ENCODE measurements around the gene LIX1L. TPM values are rescaled to one million over a fixed set of nuclear protein-coding genes. Genes with fewer than 3 reads are reported as not detected.

Gene LIX1L
- total RNA-seq, 1 donor from 2014 or later: 32.8 TPM

- Histone ChIP-seq H3K27ac (no peak overlapping the region), H3K4me3 (no peak overlapping the region), H3K36me3 (peaks cover 41% of the 10 kb centered on the region), H3K4me1 (peaks cover 4% of the 10 kb centered on the region), H3K9me3 (no peaks in the 10 kb centered on the region), H3K27me3 (no peaks in the 10 kb centered on the region)
- ATAC-seq (no peak), DNase-seq (no peak)
- no peak for TF ChIP-seq CTCF (IDR thresholded peaks at IDR 0.05)
- intact Hi-C loops (cut with DNase I): no loop called here
Measured at GRCh38 chr1:145946477-145946986, 11.3 kb downstream of the LIX1L start.

- H3K4me1 ChIP-seq: no peaks in the 10 kb centered on the region
- H3K27me3 ChIP-seq: no peaks in the 10 kb centered on the region
- TF ChIP-seq CTCF (IDR thresholded peaks at IDR 0.05): no peak
- H3K9me3 ChIP-seq: no peaks in the 10 kb centered on the region
- no peak overlapping the region for H3K27ac ChIP-seq
- peaks cover 40% of the 10 kb centered on the region for H3K36me3 ChIP-seq
- ATAC-seq (no peak), DNase-seq (no peak)
- H3K4me3 ChIP-seq: no peak overlapping the region
- intact Hi-C loops (cut with DNase I): no loop called here
Measured at GRCh38 chr1:145944532-145944931, 13.3 kb downstream of the LIX1L start.

GRCh38 chr1:145942871-145943270 is 14.9 kb downstream of the LIX1L start:
- Histone ChIP-seq H3K27me3 (no peaks in the 10 kb centered on the region), H3K27ac (no peak overlapping the region), H3K4me3 (no peak overlapping the region), H3K4me1 (no peaks in the 10 kb centered on the region), H3K36me3 (peaks cover 48% of the 10 kb centered on the region), H3K9me3 (no peaks in the 10 kb centered on the region)
- DNase-seq (no peak), ATAC-seq (no peak)
- no peak for TF ChIP-seq CTCF (IDR thresholded peaks at IDR 0.05)
- intact Hi-C loops (cut with DNase I): no loop called here

- Histone ChIP-seq H3K4me3 (no peak overlapping the region), H3K36me3 (peaks cover 52% of the 10 kb centered on the region), H3K27ac (no peak overlapping the region), H3K9me3 (no peaks in the 10 kb centered on the region), H3K27me3 (no peaks in the 10 kb centered on the region), H3K4me1 (no peaks in the 10 kb centered on the region)
- TF ChIP-seq CTCF (IDR thresholded peaks at IDR 0.05): no peak
- intact Hi-C loops (cut with DNase I): no loop called here
- no peak for ATAC-seq
- DNase-seq: no peak
Measured at GRCh38 chr1:145942405-145942804, 15.4 kb downstream of the LIX1L start.

GRCh38 chr1:145937436-145937835 is 20.4 kb downstream of the LIX1L start:
- intact Hi-C loops (cut with DNase I): no loop called here
- Histone ChIP-seq H3K27ac (no peak overlapping the region), H3K4me3 (no peak overlapping the region), H3K36me3 (peaks cover 60% of the 10 kb centered on the region), H3K4me1 (peaks cover 3% of the 10 kb centered on the region), H3K9me3 (no peaks in the 10 kb centered on the region), H3K27me3 (no peaks in the 10 kb centered on the region)
- ATAC-seq: no peak
- no peak for TF ChIP-seq CTCF (IDR thresholded peaks at IDR 0.05)
- DNase-seq: no peak

GRCh38 chr1:145936247-145936646 is 21.6 kb downstream of the LIX1L start:
- DNase-seq (no peak), ATAC-seq (peak; percentile 59)
- Histone ChIP-seq H3K4me3 (no peak overlapping the region), H3K36me3 (peaks cover 50% of the 10 kb centered on the region), H3K4me1 (peaks cover 3% of the 10 kb centered on the region), H3K9me3 (no peaks in the 10 kb centered on the region), H3K27me3 (no peaks in the 10 kb centered on the region), H3K27ac (no peak overlapping the region)
- no peak for TF ChIP-seq CTCF (IDR thresholded peaks at IDR 0.05)
- intact Hi-C loops (cut with DNase I): no loop called here
